NOMO-1 (cell line): ENCODE data around the gene FOXP4.

ENCODE experiments used
- DNase-seq, 2 experiments: peaks; one replicate each; lab custom pipeline; 2025; ENCODE audit not compliant: unreplicated experiment in 2 of 2; lab: John Stamatoyannopoulos, UW

FOXP4 gene

GRCh38 chr6:41641352-41641925 lies 95.3 kb downstream of the FOXP4 start:
- DNase-seq, result no peak

GRCh38 chr6:41642090-41642959 lies 96.1 kb downstream of the FOXP4 start:
- no peak for DNase-seq

GRCh38 chr6:41642960-41643898 lies 97.0 kb downstream of the FOXP4 start:
- no peak for DNase-seq

GRCh38 chr6:41643899-41644269 lies 97.7 kb downstream of the FOXP4 start:
- no peak for DNase-seq

- DNase-seq, result no peak
Observed at GRCh38 chr6:41644297-41644879, 98.2 kb downstream of the FOXP4 start.

- no peak for DNase-seq
Observed at GRCh38 chr6:41645007-41645618, 98.9 kb downstream of the FOXP4 start.

GRCh38 chr6:41646026-41646795 lies 100.0 kb downstream of the FOXP4 start:
- DNase-seq, result no peak

GRCh38 chr6:41647061-41647511 lies 100.9 kb downstream of the FOXP4 start:
- no peak for DNase-seq

- no peak for DNase-seq
Observed at GRCh38 chr6:41648070-41648585, 101.9 kb downstream of the FOXP4 start.

GRCh38 chr6:41648921-41649320 lies 102.7 kb downstream of the FOXP4 start:
- DNase-seq, result no peak

- DNase-seq, result no peak
Observed at GRCh38 chr6:41649596-41649995, 103.4 kb downstream of the FOXP4 start.

GRCh38 chr6:41650120-41650519 lies 103.9 kb downstream of the FOXP4 start:
- DNase-seq, result no peak

- no peak for DNase-seq
Observed at GRCh38 chr6:41651246-41651961, 105.2 kb downstream of the FOXP4 start.
